ENCODE results near the gene MYDGF. TPM values are rescaled to one million over a fixed set of nuclear protein-coding genes. Genes with fewer than 3 reads are reported as not detected.

MYDGF gene
- total and polyA plus RNA-seq, 2 of the 13 experiments (the other 11 are each of a cell fraction or from before 2014, with no cell fraction given): 116 to 198 TPM

- no peak for TF ChIP-seq MZF1 (CRISPR knock-in tag; IDR thresholded peaks at IDR 0.05; ENCODE audit: borderline replicate concordance)
- TF ChIP-seq GATA4 (IDR thresholded peaks at IDR 0.05; ENCODE audit: borderline replicate concordance, low read depth): no peak
- TF ChIP-seq GATAD2A (CRISPR knock-in tag; IDR thresholded peaks at IDR 0.05): peak; percentile 31; the same call in 1 of the 2 replicates
- no peak for TF ChIP-seq ARID4A (CRISPR knock-in tag; IDR thresholded peaks at IDR 0.05; ENCODE audit: borderline replicate concordance)
- TF ChIP-seq ZNF576 (CRISPR knock-in tag; IDR thresholded peaks at IDR 0.05): no peak
- no peak for TF ChIP-seq POLR2A (IDR thresholded peaks at IDR 0.05; ENCODE audit: insufficient read depth in 1 of 2, low read depth in 2 of 2, low read length in 2 of 2)
- TF ChIP-seq GTF2F1 (IDR thresholded peaks at IDR 0.05; ENCODE audit: low read length): no peak
- peak; percentile 43; the same call in 1 of the 2 replicates for TF ChIP-seq SAP130 (CRISPR knock-in tag; IDR thresholded peaks at IDR 0.05; ENCODE audit: low read depth)
- peak; percentile 56 for TF ChIP-seq STAG1 (CRISPR knock-in tag; IDR thresholded peaks at IDR 0.05)
- TF ChIP-seq RARG (CRISPR knock-in tag; IDR thresholded peaks at IDR 0.05; ENCODE audit: low read depth): no peak
- TF ChIP-seq HMG20A (CRISPR knock-in tag; IDR thresholded peaks at IDR 0.05; ENCODE audit: borderline replicate concordance): no peak
- TF ChIP-seq ZNF207 (IDR thresholded peaks at IDR 0.05; ENCODE audit: borderline replicate concordance): no peak
- no peak for TF ChIP-seq NFE2L1 (CRISPR knock-in tag; IDR thresholded peaks at IDR 0.05; ENCODE audit: borderline replicate concordance)
- no peak for TF ChIP-seq ZBTB42 (CRISPR knock-in tag; IDR thresholded peaks at IDR 0.05)
- TF ChIP-seq PATZ1 (CRISPR knock-in tag; IDR thresholded peaks at IDR 0.05): no peak
- TF ChIP-seq ZNF75D (CRISPR knock-in tag; IDR thresholded peaks at IDR 0.05; ENCODE audit: borderline replicate concordance): no peak
- TF ChIP-seq NRL (CRISPR knock-in tag; IDR thresholded peaks at IDR 0.05; ENCODE audit: borderline replicate concordance): no peak
- TF ChIP-seq MLX (CRISPR knock-in tag; IDR thresholded peaks at IDR 0.05): no peak; the same call in 1 of the 2 replicates
- no peak for TF ChIP-seq ZNF674 (CRISPR knock-in tag; IDR thresholded peaks at IDR 0.05; ENCODE audit: low read depth)
- 0 out of 2 replicates have a peak, but pooled peaks have one; percentile 35 for TF ChIP-seq ZFP90 (CRISPR knock-in tag; IDR thresholded peaks at IDR 0.05; ENCODE audit: borderline replicate concordance)
- 0 out of 2 replicates have a peak, but pooled peaks have one; percentile 9 for TF ChIP-seq SOX5 (CRISPR knock-in tag; IDR thresholded peaks at IDR 0.05; ENCODE audit: borderline replicate concordance)
Observed at GRCh38 chr19:4624733-4625362, 45.3 kb downstream of the MYDGF start (continued).

All from HepG2 (cell line).